ENCODE results near the gene LYPD6. TPM values are rescaled to one million over a fixed set of nuclear protein-coding genes. Genes with fewer than 3 reads are reported as not detected.

LYPD6 gene
- total and polyA plus RNA-seq, 2 donors (not counting 1 experiment from before 2014, with no cell fraction given): not detected

DNA sequence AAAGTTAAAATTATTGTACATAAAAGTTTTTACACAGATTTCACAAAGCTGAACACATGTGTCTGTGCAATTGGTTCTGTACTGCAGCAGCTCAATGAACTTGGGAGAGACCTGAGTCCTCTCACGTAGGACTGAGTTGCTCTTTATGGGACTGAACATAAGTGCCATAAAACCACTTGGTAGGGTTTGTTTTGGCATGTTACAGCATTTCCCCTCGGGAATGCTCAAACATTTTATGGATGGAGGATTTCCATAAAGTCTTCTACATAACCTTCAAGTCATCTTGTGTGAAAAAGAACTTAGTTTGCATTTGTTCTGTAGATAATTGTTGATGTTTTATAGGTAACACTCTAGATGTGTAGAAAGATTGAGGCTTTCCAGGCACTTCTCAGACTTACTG, 15.9 kb downstream of the LYPD6 start:
- peaks cover 0 to 2% (median 0%) of the 10 kb centered on the region in 4 experiments for H3K27me3 ChIP-seq (replicated peaks in 1 of 4; ENCODE audit: control extremely low read depth in 1 of 4, control insufficient read depth in 3 of 4, insufficient read depth in 4 of 4, low read length in 3 of 4)

DNA sequence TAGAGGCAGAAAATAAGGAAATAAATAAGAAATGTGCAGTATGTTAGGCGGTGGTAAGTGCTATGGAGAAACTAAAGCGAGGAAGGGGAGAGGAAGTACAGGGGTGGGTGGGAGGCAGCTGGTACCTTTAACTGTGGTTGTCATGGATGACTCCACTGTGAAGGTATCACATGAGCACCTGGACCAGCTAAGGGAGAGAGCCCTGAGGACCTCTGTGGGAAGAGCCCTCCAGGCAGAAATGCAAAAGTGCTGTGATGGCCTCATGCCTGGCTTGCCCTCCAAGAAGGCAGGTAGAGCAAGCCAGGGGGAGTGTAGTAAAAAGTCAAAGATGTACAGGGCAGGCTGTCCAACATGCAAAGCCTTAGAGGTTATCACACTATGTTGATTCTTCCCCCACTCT, 17.9 kb downstream of the LYPD6 start:
- no peaks in the 10 kb centered on the region for H3K79me2 ChIP-seq (ENCODE audit: control insufficient read depth, insufficient read depth, low read length)
- Mint-ChIP-seq H3K4me3 (no peak overlapping the region), H3K27me3 (peaks cover 12% of the 10 kb centered on the region), H3K9me3 (ENCODE audit: insufficient read depth) (no peaks in the 10 kb centered on the region), H3K4me1 (no peaks in the 10 kb centered on the region), H3K27ac (no peak overlapping the region)
- ATAC-seq (ENCODE audit: low read depth) (no peak), DNase-seq (no peak)
- CTCF ChIA-PET: no interaction called here
- intact Hi-C loops (cut with micrococcal nuclease): no loop called here
- POLR2A ChIA-PET: interaction anchor here (0.6 kb wide), 1 partner anchor 111 kb away, joined by 3 read pairs; no protein-coding TSS in a partner anchor
- peaks cover 0 to 2% (median 0%) of the 10 kb centered on the region in 4 experiments for H3K27me3 ChIP-seq (replicated peaks in 1 of 4; ENCODE audit: control extremely low read depth in 1 of 4, control insufficient read depth in 3 of 4, insufficient read depth in 4 of 4, low read length in 3 of 4)
- H3K4me1 ChIP-seq (ENCODE audit: control insufficient read depth in 2 of 2, insufficient read depth in 2 of 2, low read length in 2 of 2): no peaks in the 10 kb centered on the region
- 100% methylated on average over 2 of the region's 2 CpGs for WGBS (ENCODE audit: insufficient coverage)
- no peaks in the 10 kb centered on the region for H3K9me3 ChIP-seq (ENCODE audit: control extremely low read depth in 1 of 3, control insufficient read depth in 2 of 3, insufficient read depth in 1 of 3, low read length in 2 of 3)
- H3K27ac ChIP-seq (ENCODE audit: low read length in 2 of 2): no peak overlapping the region
- H3K9ac ChIP-seq (ENCODE audit: low read length): no peak overlapping the region
- TF ChIP-seq, protein P1, sequence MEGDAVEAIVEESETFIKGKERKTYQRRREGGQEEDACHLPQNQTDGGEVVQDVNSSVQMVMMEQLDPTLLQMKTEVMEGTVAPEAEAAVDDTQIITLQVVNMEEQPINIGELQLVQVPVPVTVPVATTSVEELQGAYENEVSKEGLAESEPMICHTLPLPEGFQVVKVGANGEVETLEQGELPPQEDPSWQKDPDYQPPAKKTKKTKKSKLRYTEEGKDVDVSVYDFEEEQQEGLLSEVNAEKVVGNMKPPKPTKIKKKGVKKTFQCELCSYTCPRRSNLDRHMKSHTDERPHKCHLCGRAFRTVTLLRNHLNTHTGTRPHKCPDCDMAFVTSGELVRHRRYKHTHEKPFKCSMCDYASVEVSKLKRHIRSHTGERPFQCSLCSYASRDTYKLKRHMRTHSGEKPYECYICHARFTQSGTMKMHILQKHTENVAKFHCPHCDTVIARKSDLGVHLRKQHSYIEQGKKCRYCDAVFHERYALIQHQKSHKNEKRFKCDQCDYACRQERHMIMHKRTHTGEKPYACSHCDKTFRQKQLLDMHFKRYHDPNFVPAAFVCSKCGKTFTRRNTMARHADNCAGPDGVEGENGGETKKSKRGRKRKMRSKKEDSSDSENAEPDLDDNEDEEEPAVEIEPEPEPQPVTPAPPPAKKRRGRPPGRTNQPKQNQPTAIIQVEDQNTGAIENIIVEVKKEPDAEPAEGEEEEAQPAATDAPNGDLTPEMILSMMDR (IDR thresholded peaks at IDR 0.05): no peak
- no peak for TF ChIP-seq EZH2 (IDR thresholded peaks at IDR 0.05; ENCODE audit: borderline replicate concordance, insufficient read depth, low read depth, low read length, poor library complexity, severe bottlenecking)
- H3K4me3 ChIP-seq (ENCODE audit: control extremely low read depth in 1 of 5, extremely low read depth in 1 of 5, insufficient read depth in 1 of 5, low read depth in 2 of 5, low read length in 4 of 5): no peak overlapping the region
- no peak overlapping the region for H2AFZ ChIP-seq (ENCODE audit: insufficient read depth, low read depth, low read length, poor library complexity, severe bottlenecking)
- no peaks in the 10 kb centered on the region for H3K36me3 ChIP-seq (replicated peaks in 1 of 2; ENCODE audit: control extremely low read depth in 1 of 2, control insufficient read depth in 1 of 2, extremely low read depth in 1 of 2, insufficient read depth in 2 of 2, low read length in 1 of 2)
- H4K20me1 ChIP-seq (ENCODE audit: control insufficient read depth, insufficient read depth, low read length, poor library complexity, severe bottlenecking): no peaks in the 10 kb centered on the region
- no peak overlapping the region for H3K4me2 ChIP-seq (replicated peaks; ENCODE audit: low read depth, low read length, poor library complexity, severe bottlenecking)

More for the DNA sequence above, 15.9 kb downstream of the LYPD6 start:
- Mint-ChIP-seq H3K4me3 (no peak overlapping the region), H3K9me3 (ENCODE audit: insufficient read depth) (no peaks in the 10 kb centered on the region), H3K27ac (no peak overlapping the region), H3K4me1 (no peaks in the 10 kb centered on the region), H3K27me3 (peaks cover 13% of the 10 kb centered on the region)
- H3K36me3 ChIP-seq (replicated peaks in 1 of 2; ENCODE audit: control extremely low read depth in 1 of 2, control insufficient read depth in 1 of 2, extremely low read depth in 1 of 2, insufficient read depth in 2 of 2, low read length in 1 of 2): no peaks in the 10 kb centered on the region
- no peak overlapping the region for H3K9ac ChIP-seq (ENCODE audit: low read length)
- 80% methylated on average over 1 of the region's 2 CpGs for WGBS (ENCODE audit: insufficient coverage)
- no peaks in the 10 kb centered on the region for H3K9me3 ChIP-seq (ENCODE audit: control extremely low read depth in 1 of 3, control insufficient read depth in 2 of 3, insufficient read depth in 1 of 3, low read length in 2 of 3)
- DNase-seq (no peak), ATAC-seq (ENCODE audit: low read depth) (no peak)
- TF ChIP-seq, protein P1 (IDR thresholded peaks at IDR 0.05): no peak
- no peak for TF ChIP-seq EZH2 (IDR thresholded peaks at IDR 0.05; ENCODE audit: borderline replicate concordance, insufficient read depth, low read depth, low read length, poor library complexity, severe bottlenecking)
- CTCF ChIA-PET: no interaction called here
- H2AFZ ChIP-seq (ENCODE audit: insufficient read depth, low read depth, low read length, poor library complexity, severe bottlenecking): no peak overlapping the region
- no peaks in the 10 kb centered on the region for H4K20me1 ChIP-seq (ENCODE audit: control insufficient read depth, insufficient read depth, low read length, poor library complexity, severe bottlenecking)
- no peaks in the 10 kb centered on the region for H3K79me2 ChIP-seq (ENCODE audit: control insufficient read depth, insufficient read depth, low read length)
- H3K4me1 ChIP-seq (ENCODE audit: control insufficient read depth in 2 of 2, insufficient read depth in 2 of 2, low read length in 2 of 2): no peaks in the 10 kb centered on the region
- intact Hi-C loops (cut with micrococcal nuclease): no loop called here
- no peak overlapping the region for H3K4me2 ChIP-seq (replicated peaks; ENCODE audit: low read depth, low read length, poor library complexity, severe bottlenecking)
- POLR2A ChIA-PET: no interaction called here
- no peak overlapping the region for H3K4me3 ChIP-seq (ENCODE audit: control extremely low read depth in 1 of 5, extremely low read depth in 1 of 5, insufficient read depth in 1 of 5, low read depth in 2 of 5, low read length in 4 of 5)
- H3K27ac ChIP-seq (ENCODE audit: low read length in 2 of 2): no peak overlapping the region
